Trophoblast cell (in vitro differentiated cells and primary cell): ENCODE data around the gene HEATR9.

ENCODE experiments used
- DNase-seq, 2 donors: peaks; one replicate each; pipeline ENCODE4 v3.0.0-alpha.2; 2016
- H2AFZ ChIP-seq: 2 replicates; pipeline ENCODE4 v1.6.1; 2013; ENCODE audit warnings: low read length, moderate library complexity, mild to moderate bottlenecking; ENCODE audit not compliant: insufficient read depth, poor library complexity
- H2AK5ac ChIP-seq: 2 replicates; pipeline ENCODE4 v1.6.1; 2013; ENCODE audit warnings: mild to moderate bottlenecking, low read length
- H2BK120ac ChIP-seq: 2 replicates; pipeline ENCODE4 v1.6.1; 2013; ENCODE audit warnings: low read length, mild to moderate bottlenecking, moderate library complexity; ENCODE audit not compliant: insufficient read depth, poor library complexity
- H2BK12ac ChIP-seq: 2 replicates; pipeline ENCODE4 v1.6.1; 2013; ENCODE audit warnings: mild to moderate bottlenecking, low read length, moderate library complexity
- H2BK5ac ChIP-seq: 2 replicates; pipeline ENCODE4 v1.6.1; 2013; ENCODE audit warnings: low read length, low read depth, moderate library complexity, mild to moderate bottlenecking; ENCODE audit not compliant: poor library complexity
- H3K14ac ChIP-seq: 2 replicates; pipeline ENCODE4 v1.6.1; 2013; ENCODE audit warnings: mild to moderate bottlenecking, low read length
- H3K18ac ChIP-seq: 2 replicates; pipeline ENCODE4 v1.6.1; 2013; ENCODE audit warnings: mild to moderate bottlenecking, low read length
- H3K23ac ChIP-seq: 2 replicates; pipeline ENCODE4 v1.6.1; 2013; ENCODE audit warnings: low read length
- H3K27ac ChIP-seq: 2 replicates; pipeline ENCODE4 v1.5.1; 2013; ENCODE audit warnings: low read depth, mild to moderate bottlenecking, inconsistent platforms, low read length, moderate library complexity
- H3K27me3 ChIP-seq: 2 replicates; pipeline ENCODE4 v1.6.1; 2013; ENCODE audit warnings: inconsistent platforms, mild to moderate bottlenecking, low read length, moderate library complexity; ENCODE audit not compliant: insufficient read depth
- H3K36me3 ChIP-seq, 2 experiments: 1 replicate in 1 of 2; 2 replicates in 1 of 2; pipeline ENCODE4 v1.6.1; 2013; ENCODE audit warnings: low read length in 2 of 2, mild to moderate bottlenecking in 2 of 2, moderate library complexity in 1 of 2; ENCODE audit not compliant: insufficient read depth in 2 of 2, control insufficient read depth in 1 of 2
- H3K4ac ChIP-seq: 2 replicates; pipeline ENCODE4 v1.6.1; 2013; ENCODE audit warnings: low read depth, mild to moderate bottlenecking, low read length, moderate library complexity
- H3K4me1 ChIP-seq, 2 experiments: 1 replicate in 1 of 2; 2 replicates in 1 of 2; pipeline ENCODE4 v1.6.1; 2013; ENCODE audit warnings: low read length in 2 of 2, mild to moderate bottlenecking in 2 of 2, moderate library complexity in 1 of 2; ENCODE audit not compliant: insufficient read depth in 2 of 2, control insufficient read depth in 1 of 2
- H3K4me2 ChIP-seq: 2 replicates; pipeline ENCODE4 v1.6.1; 2013; ENCODE audit warnings: inconsistent platforms, mild to moderate bottlenecking, low read length, moderate library complexity
- H3K4me3 ChIP-seq: 2 replicates; pipeline ENCODE4 v1.5.1; 2013; ENCODE audit warnings: mild to moderate bottlenecking, low read depth, low read length, inconsistent platforms
- H3K79me1 ChIP-seq: one replicate; pipeline ENCODE4 v1.6.1; 2013; ENCODE audit warnings: low read length
- H3K79me2 ChIP-seq: 2 replicates; pipeline ENCODE4 v1.6.1; 2013; ENCODE audit warnings: low read length, mild to moderate bottlenecking; ENCODE audit not compliant: control insufficient read depth, insufficient read depth, poor library complexity
- H3K9ac ChIP-seq: 2 replicates; pipeline ENCODE4 v1.6.1; 2013; ENCODE audit warnings: mild to moderate bottlenecking, low read length
- H3K9me3 ChIP-seq: 2 replicates; pipeline ENCODE4 v1.6.1; 2013; ENCODE audit warnings: low read depth, mild to moderate bottlenecking, control low read depth, inconsistent platforms, low read length; ENCODE audit not compliant: insufficient read depth
- H4K12ac ChIP-seq: 2 replicates; pipeline ENCODE4 v1.6.1; 2013; ENCODE audit warnings: low read depth, mild to moderate bottlenecking, low read length, moderate library complexity
- H4K8ac ChIP-seq: 2 replicates; pipeline ENCODE4 v1.6.1; 2013; ENCODE audit warnings: low read depth, mild to moderate bottlenecking, low read length, moderate library complexity
- H4K91ac ChIP-seq: one replicate; pipeline ENCODE4 v1.6.1; 2013; ENCODE audit warnings: low read depth, mild to moderate bottlenecking, low read length, moderate library complexity
- WGBS: extraction: QIAGEN DNeasy Blood & Tissue Kit; methylation state at CpG from one replicate; pipeline ENCODE4 v1.1.7; 2013; ENCODE audit warnings: missing lambda C conversion rate; ENCODE audit not compliant: insufficient read length, insufficient coverage; ENCODE audit errors: extremely low coverage; 5-methylcytosine and 5-hydroxymethylcytosine counted together

Gene HEATR9

DNA sequence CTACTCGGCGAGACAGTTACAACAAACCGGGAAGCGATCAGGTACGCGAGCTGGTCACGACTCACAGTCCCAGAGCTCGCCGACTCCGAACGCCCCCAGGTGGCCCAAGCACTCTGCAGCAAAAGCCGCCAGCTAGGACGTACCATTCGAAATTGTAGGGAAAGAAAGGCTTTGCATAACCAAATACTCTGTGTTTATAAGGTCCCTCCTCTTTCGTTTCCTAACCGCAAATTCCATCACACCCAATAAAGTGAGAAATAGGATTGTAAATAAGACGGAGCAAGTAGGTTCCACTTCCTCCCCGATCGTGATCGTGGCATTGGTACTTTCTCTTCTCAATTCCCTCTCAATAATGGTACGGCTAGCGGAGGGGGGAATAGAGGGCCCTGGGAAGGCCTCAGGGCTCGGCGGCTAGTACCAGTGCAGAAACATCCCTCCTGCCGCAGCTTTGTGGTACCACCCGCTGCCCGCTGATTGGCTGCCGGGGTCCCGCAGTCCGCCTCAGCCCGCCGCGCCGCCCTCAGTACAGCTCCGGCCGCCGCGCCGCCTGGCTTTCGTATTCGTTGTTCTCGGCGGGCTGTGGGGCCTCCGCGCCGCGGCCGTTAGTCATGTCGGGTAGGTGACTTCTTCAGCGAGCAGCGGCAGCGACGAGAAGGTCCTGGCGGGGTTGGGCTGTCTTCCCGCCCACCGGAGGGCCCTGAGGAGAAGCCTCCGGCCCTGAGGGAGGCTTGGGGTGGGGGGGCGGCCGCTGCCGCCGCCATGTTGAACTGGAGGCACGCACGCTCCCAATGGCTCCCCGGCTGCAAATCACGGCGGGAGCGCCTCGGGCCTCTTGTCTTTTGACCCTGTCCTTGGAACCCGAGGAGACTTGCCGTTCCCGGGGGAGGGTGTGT, 59.5 kb downstream of the HEATR9 start, which contains the start of gene TAF15:
TAF15 (plus strand) TSS at position 523 of the 893 bp plus-strand sequence; CDS start at position 609, 86 bp downstream.
- peak within 1 kb of the TSS; percentile 86 for H4K8ac ChIP-seq
- H3K23ac ChIP-seq, result no peak within 1 kb of the TSS
- H2AFZ ChIP-seq, result peak within 1 kb of the TSS; percentile 59
- peak within 1 kb of the TSS; percentile 99 for H3K9ac ChIP-seq
- no peak within 1 kb of the TSS for H2AK5ac ChIP-seq
- H3K27ac ChIP-seq, result peak within 1 kb of the TSS; percentile 95
- H3K9me3 ChIP-seq, result peaks cover 1% of the 10 kb centered on the region
- H3K4me1 ChIP-seq, result peaks cover 3 to 5% of the 10 kb centered on the region in 2 experiments
- peaks cover 8% of the 10 kb centered on the region for H3K79me1 ChIP-seq
- H3K18ac ChIP-seq, result peak within 1 kb of the TSS; percentile 92
- H3K79me2 ChIP-seq, result peaks cover 17% of the 10 kb centered on the region
- H3K36me3 ChIP-seq, result no peaks in the 10 kb centered on the region
- no peaks in the 10 kb centered on the region for H3K27me3 ChIP-seq
- peak; percentile 97 to 98 for DNase-seq
- peak within 1 kb of the TSS; percentile 78 for H4K12ac ChIP-seq
- peak within 1 kb of the TSS; percentile 98 for H3K4me3 ChIP-seq
- peak within 1 kb of the TSS; percentile 64 for H3K4ac ChIP-seq
- no CpG with 5 or more reads among the region's 71 CpGs for WGBS
- H2BK120ac ChIP-seq, result peak within 1 kb of the TSS; percentile 47
- H3K4me2 ChIP-seq, result peak within 1 kb of the TSS; percentile 86
- H2BK5ac ChIP-seq, result peak within 1 kb of the TSS; percentile 85
- H2BK12ac ChIP-seq, result no peak within 1 kb of the TSS
- H3K14ac ChIP-seq, result peak within 1 kb of the TSS; percentile 80
- H4K91ac ChIP-seq, result peak within 1 kb of the TSS; percentile 62

DNA sequence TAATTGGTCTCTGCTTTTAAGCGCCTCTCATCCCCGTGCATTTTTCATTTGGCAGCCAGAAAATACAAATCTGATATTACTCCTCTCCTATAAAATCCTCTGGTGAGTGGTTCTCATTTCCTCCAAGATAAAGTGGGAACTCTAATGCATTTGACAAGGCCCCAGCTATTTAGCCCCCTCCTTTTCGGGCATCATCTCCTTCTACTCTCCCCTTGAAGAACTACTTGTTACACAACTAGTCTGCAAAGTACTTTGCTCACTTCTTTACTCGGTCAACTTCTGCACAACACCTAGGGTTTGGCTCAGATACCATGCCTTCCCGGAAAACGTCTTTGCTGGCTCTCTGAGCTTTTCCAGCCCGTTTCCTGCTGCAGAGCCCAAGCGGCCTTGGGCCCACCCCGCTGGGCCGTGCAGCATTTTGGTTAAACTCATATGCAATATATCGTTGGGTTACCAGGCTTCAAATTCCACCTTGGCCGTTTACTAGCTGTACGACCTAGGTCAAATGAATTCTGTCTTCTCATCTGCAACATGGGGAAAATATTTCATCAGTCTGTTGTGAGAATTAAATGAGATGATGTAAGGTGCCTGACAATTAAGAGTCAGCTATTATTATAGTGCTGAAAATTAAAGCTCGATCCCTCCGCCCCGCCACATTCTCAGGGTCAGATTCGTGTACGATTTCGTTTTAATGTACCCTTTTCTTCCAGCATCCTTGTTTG, 60.3 kb downstream of the HEATR9 start:
- Histone ChIP-seq H4K91ac (peak overlapping the region; percentile 52), H3K23ac (no peak overlapping the region), H2AK5ac (no peak overlapping the region), H3K27ac (no peak overlapping the region), H3K27me3 (no peaks in the 10 kb centered on the region), H4K8ac (peak overlapping the region; percentile 37), H2BK120ac (no peak overlapping the region), H3K79me2 (peaks cover 17% of the 10 kb centered on the region), H3K36me3 (no peaks in the 10 kb centered on the region), H3K4me2 (peak overlapping the region; percentile 72), H3K4me3 (no peak overlapping the region), H3K79me1 (peaks cover 8% of the 10 kb centered on the region), H2BK12ac (no peak overlapping the region), H3K4ac (no peak overlapping the region), H3K9ac (no peak overlapping the region), H3K4me1 (peaks cover 3 to 5% of the 10 kb centered on the region in 2 experiments), H2BK5ac (no peak overlapping the region), H3K18ac (no peak overlapping the region), H2AFZ (peak overlapping the region; percentile 59), H3K14ac (no peak overlapping the region), H3K9me3 (peaks cover 1% of the 10 kb centered on the region), H4K12ac (no peak overlapping the region)
- no peak for DNase-seq
- no CpG with 5 or more reads among the region's 19 CpGs for WGBS

DNA sequence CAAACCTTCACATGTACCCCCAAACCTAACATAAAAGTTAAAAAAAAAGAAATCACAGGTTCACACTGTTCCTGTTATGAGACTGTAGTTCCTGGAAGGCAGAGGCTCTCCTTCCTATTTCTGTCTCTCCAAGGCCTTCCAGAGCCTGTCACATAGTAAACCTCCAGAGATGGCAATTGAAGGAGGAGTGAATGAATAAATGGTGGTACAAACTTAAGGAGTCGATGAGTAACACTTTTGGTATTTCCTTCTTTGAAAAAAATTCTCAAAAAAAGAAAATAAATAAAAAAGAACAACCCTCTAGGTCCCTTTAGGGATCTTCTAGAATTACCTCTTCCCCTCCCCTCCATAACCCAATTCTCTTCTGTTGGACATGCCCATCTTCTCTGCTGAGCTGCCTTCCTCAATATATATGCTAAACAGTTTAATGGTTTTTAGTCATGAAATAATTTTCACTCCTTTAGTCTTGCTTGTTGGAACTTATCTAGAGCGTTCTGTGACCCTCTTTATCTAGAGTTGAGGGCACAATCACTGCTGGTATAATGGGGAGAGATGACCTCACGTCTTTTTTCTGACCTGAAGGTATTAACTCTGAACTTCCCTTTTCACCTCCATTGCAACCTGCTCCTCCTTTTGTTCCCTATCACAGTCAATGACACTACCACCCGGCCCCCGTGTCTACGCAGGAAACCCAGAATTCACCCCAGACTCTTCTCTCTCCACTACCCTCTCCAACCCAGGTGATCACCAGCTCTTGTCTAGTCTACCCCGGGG, 61.1 kb downstream of the HEATR9 start:
- H3K4me3 ChIP-seq, result no peak overlapping the region
- H3K14ac ChIP-seq, result no peak overlapping the region
- H4K91ac ChIP-seq, result no peak overlapping the region
- WGBS, result no CpG with 5 or more reads among the region's 7 CpGs
- no peak overlapping the region for H3K4me2 ChIP-seq
- no peak overlapping the region for H2BK12ac ChIP-seq
- no peak overlapping the region for H3K23ac ChIP-seq
- peaks cover 1% of the 10 kb centered on the region for H3K9me3 ChIP-seq
- H2BK5ac ChIP-seq, result no peak overlapping the region
- H3K79me2 ChIP-seq, result peaks cover 11% of the 10 kb centered on the region
- H3K18ac ChIP-seq, result no peak overlapping the region
- no peak overlapping the region for H4K12ac ChIP-seq
- H2BK120ac ChIP-seq, result no peak overlapping the region
- H3K4me1 ChIP-seq, result peaks cover 3 to 5% of the 10 kb centered on the region in 2 experiments
- no peak overlapping the region for H3K9ac ChIP-seq
- no peak for DNase-seq
- H3K27me3 ChIP-seq, result no peaks in the 10 kb centered on the region
- H3K4ac ChIP-seq, result no peak overlapping the region
- H2AFZ ChIP-seq, result no peak overlapping the region
- no peaks in the 10 kb centered on the region for H3K36me3 ChIP-seq
- H2AK5ac ChIP-seq, result no peak overlapping the region
- H3K27ac ChIP-seq, result no peak overlapping the region
- H3K79me1 ChIP-seq, result peaks cover 8% of the 10 kb centered on the region
- H4K8ac ChIP-seq, result no peak overlapping the region
